Inflammatory macrophage treated with lipopolysaccharide for 1 hour (primary cell): ENCODE measurements around the gene POLA1.

Experiments
- DNase-seq, 2 donors: peaks; one replicate each; pipeline ENCODE4 v3.0.0-alpha.2; 2020 to 2022

The POLA1 gene

GRCh38 chrX:24988314-24988713, 294.6 kb downstream of the POLA1 start:
- no peak for DNase-seq

GRCh38 chrX:24990535-24990934, 296.8 kb downstream of the POLA1 start:
- DNase-seq, result no peak

GRCh38 chrX:24993879-24994278, 300.2 kb downstream of the POLA1 start:
- DNase-seq, result no peak

GRCh38 chrX:24996096-24996709, 302.5 kb downstream of the POLA1 start:
- no peak for DNase-seq

- no peak for DNase-seq
Measured at GRCh38 chrX:24999511-24999910, 305.8 kb downstream of the POLA1 start.

- DNase-seq, result no peak
Measured at GRCh38 chrX:25001808-25002660, 308.3 kb downstream of the POLA1 start.

- no peak for DNase-seq
Measured at GRCh38 chrX:25002661-25003020, 308.9 kb downstream of the POLA1 start.

- DNase-seq, result no peak
Measured at GRCh38 chrX:25003066-25003849, 309.5 kb downstream of the POLA1 start.

- no peak for DNase-seq
Measured at GRCh38 chrX:25004040-25004439, 310.3 kb downstream of the POLA1 start.

GRCh38 chrX:25004485-25005032, 310.8 kb downstream of the POLA1 start:
- DNase-seq, result no peak

- DNase-seq, result no peak
Measured at GRCh38 chrX:25005034-25005381, 311.3 kb downstream of the POLA1 start.

GRCh38 chrX:25005382-25006185, 311.9 kb downstream of the POLA1 start:
- DNase-seq, result no peak

GRCh38 chrX:25006586-25007058, 312.9 kb downstream of the POLA1 start:
- no peak for DNase-seq

GRCh38 chrX:25007059-25008053, 313.6 kb downstream of the POLA1 start:
- no peak for DNase-seq

GRCh38 chrX:25009407-25009806, 315.7 kb downstream of the POLA1 start:
- no peak for DNase-seq

GRCh38 chrX:25010784-25011588, 317.3 kb downstream of the POLA1 start:
- DNase-seq, result no peak

GRCh38 chrX:25011589-25012432, 318.1 kb downstream of the POLA1 start:
- no peak for DNase-seq

GRCh38 chrX:25012433-25012735, 318.7 kb downstream of the POLA1 start:
- no peak for DNase-seq
